Endothelial cell of umbilical vein (primary cell): ENCODE measurements around the gene ZEB1. TPM values are rescaled to one million over a fixed set of nuclear protein-coding genes. Genes with fewer than 3 reads are reported as not detected.

ENCODE experiments used
- BruUV-seq: library from RNA; stranded (reverse); fragments of 400-500 nt; replicated peaks from 2 replicates; lab custom pipeline; 2021; lab: Mats Ljungman, UMichigan
- CTCF ChIA-PET: fragments of 300-600, 350-600 bp; sonication (Branson Sonifier 250); formaldehyde crosslinking; loops from one replicate; lab custom pipeline; 2021; ENCODE audit warnings: antibody characterized with exemption, inconsistent platforms; lab: Charles Lee
- POLR2A ChIA-PET: fragments of 300-600, 350-600 bp; sonication (Branson Sonifier 250); formaldehyde crosslinking; loops from one replicate; lab custom pipeline; 2021; ENCODE audit warnings: antibody characterized with exemption, inconsistent platforms; lab: Charles Lee
- DNase-seq: peaks from one replicate; pipeline ENCODE4 v3.0.0-alpha.2; 2011; ENCODE audit warnings: low read depth, low spot score
- FAIRE-seq: peaks from 2 replicates; lab custom pipeline; 2011; peaks lifted over from hg19 to GRCh38; lab: Jason Lieb, UNC
- H2AFZ ChIP-seq: 2 replicates; pipeline ENCODE4 v1.6.0; 2012; ENCODE audit warnings: low read depth, low read length, control low read depth, inconsistent platforms
- H3K27ac ChIP-seq: 2 replicates; pipeline ENCODE4 v1.5.1; 2011; ENCODE audit warnings: low read depth, mild to moderate bottlenecking, control low read depth, low read length, moderate library complexity; ENCODE audit not compliant: insufficient read depth
- H3K27me3 ChIP-seq, 2 experiments: 2 replicates each; pipeline versions ENCODE4 v1.6.0 to v1.6.1; 2011; ENCODE audit warnings: low read length in 2 of 2, mixed read lengths in 1 of 2; ENCODE audit not compliant: control insufficient read depth in 2 of 2, insufficient read depth in 2 of 2
- H3K36me3 ChIP-seq, 2 experiments: 2 replicates in 1 of 2; 3 replicates in 1 of 2; pipeline ENCODE4 v1.5.1; 2011; ENCODE audit warnings: low read length in 2 of 2, mild to moderate bottlenecking in 1 of 2, moderate library complexity in 1 of 2; ENCODE audit not compliant: control insufficient read depth in 2 of 2, insufficient read depth in 2 of 2; ENCODE audit errors: extremely low read depth in 1 of 2
- H3K4me1 ChIP-seq: 3 replicates; pipeline ENCODE4 v1.5.1; 2011; ENCODE audit warnings: mild to moderate bottlenecking, low read length; ENCODE audit not compliant: control insufficient read depth, insufficient read depth; ENCODE audit errors: extremely low read depth
- H3K4me2 ChIP-seq: 2 replicates; pipeline ENCODE4 v1.6.1; 2011; ENCODE audit warnings: low read length, control low read depth, mixed read lengths; ENCODE audit not compliant: insufficient read depth
- H3K4me3 ChIP-seq, 3 experiments: fragments of 200-600 bp in 1 of 3; sonication (generic), shearing (Covaris generic) in 1 of 3; replicated peaks in 1 of 3; 2 replicates each; pipeline ENCODE4 v1.5.1; 2011 to 2016; ENCODE audit warnings: control low read depth in 3 of 3, low read length in 3 of 3, mild to moderate bottlenecking in 2 of 3, inconsistent platforms in 1 of 3, low read depth in 1 of 3, moderate library complexity in 1 of 3; ENCODE audit not compliant: insufficient read depth in 1 of 3
- H3K79me2 ChIP-seq: 2 replicates; pipeline ENCODE4 v1.6.0; 2012; ENCODE audit warnings: low read length, inconsistent platforms; ENCODE audit not compliant: control insufficient read depth, insufficient read depth
- H3K9ac ChIP-seq: replicated peaks from 2 replicates; pipeline ENCODE3; 2011; ENCODE audit warnings: low read length, control low read depth; ENCODE audit not compliant: insufficient read depth; ENCODE audit errors: extremely low read depth
- H3K9me1 ChIP-seq: replicated peaks from 3 replicates; pipeline ENCODE4 v1.6.0; 2011; ENCODE audit warnings: mild to moderate bottlenecking, low read length; ENCODE audit not compliant: control insufficient read depth, insufficient read depth; ENCODE audit errors: extremely low read depth
- H3K9me3 ChIP-seq: replicated peaks from 2 replicates; pipeline ENCODE4 v1.5.1; 2012; ENCODE audit warnings: low read length, inconsistent platforms; ENCODE audit not compliant: control insufficient read depth, insufficient read depth
- H4K20me1 ChIP-seq: replicated peaks from 2 replicates; pipeline ENCODE3; 2011; ENCODE audit warnings: mild to moderate bottlenecking, low read length; ENCODE audit not compliant: control insufficient read depth, insufficient read depth; ENCODE audit errors: extremely low read depth
- EZH2 ChIP-seq: IDR thresholded peaks from 2 replicates; pipeline ENCODE4 v1.6.1; 2012; ENCODE audit warnings: borderline replicate concordance, low read depth, mild to moderate bottlenecking, moderate library complexity, low read length, inconsistent platforms; ENCODE audit not compliant: severe bottlenecking
- FOS ChIP-seq: IDR thresholded peaks from 2 replicates; pipeline ENCODE4 v1.6.1; 2011; ENCODE audit warnings: mild to moderate bottlenecking, low read length, moderate library complexity, borderline replicate concordance; ENCODE audit not compliant: insufficient read depth
- GATA2 ChIP-seq: IDR thresholded peaks from 2 replicates; pipeline ENCODE4 v1.7.0; 2011; ENCODE audit warnings: low read depth, mild to moderate bottlenecking, moderate library complexity, mixed read lengths, low read length; ENCODE audit not compliant: insufficient read length, insufficient read depth
- JUN ChIP-seq: IDR thresholded peaks from 2 replicates; pipeline ENCODE4 v1.6.1; 2011; ENCODE audit warnings: borderline replicate concordance, low read depth; ENCODE audit not compliant: insufficient read length, insufficient read depth
- MYC ChIP-seq: IDR thresholded peaks from one replicate; pipeline ENCODE4 v1.6.1; 2011; ENCODE audit warnings: mild to moderate bottlenecking, low read depth, low read length
- POLR2A ChIP-seq: IDR thresholded peaks from 2 replicates; pipeline ENCODE4 v1.6.1; 2012; ENCODE audit warnings: low read depth, mild to moderate bottlenecking, control low read depth, low read length
- POLR2AphosphoS5 ChIP-seq: IDR thresholded peaks from 2 replicates; pipeline ENCODE4 v1.6.1; 2012; ENCODE audit warnings: low read depth, mild to moderate bottlenecking, control low read depth, low read length, moderate library complexity; ENCODE audit not compliant: insufficient read depth
- dilution Hi-C: fragments of 300-500 bp; cut with MboI; formaldehyde crosslinking; loops from one replicate; pipeline ENCODE4 v1.15.0; 2019; ENCODE audit warnings: low sequenced_read_pairs; ENCODE audit not compliant: extremely low pct_ligation_motif_present
- intact Hi-C: fragments of 100-400 bp; cut with micrococcal nuclease; formaldehyde crosslinking; loops from one replicate; pipeline ENCODE4 v1.10.0; 2022
- polyA plus RNA-seq, 4 experiments: library from polyadenylated mRNA; depleted of rRNA in 3 of 4; stranded (reverse) in 3 of 4; unstranded in 1 of 4; fragments of >200 nt; gene quantifications; 2 replicates each; pipeline versions ENCODE4 v1.2.1 to v1.2.3, GENCODE V29; 2011 to 2012; ENCODE audit warnings: missing spikeins in 1 of 4
- total RNA-seq: library from RNA; stranded (reverse); gene quantifications from 2 replicates; pipeline ENCODE4 v1.2.3, GENCODE V29; 2021
- TF ChIP-seq, protein P1 (sequence below): IDR thresholded peaks from 2 replicates; pipeline ENCODE4 v1.6.1; 2011; ENCODE audit not compliant: insufficient read depth, insufficient read length
- TF ChIP-seq, protein P2 (sequence below), 2 donors: IDR thresholded peaks; 1 replicate in 1 of 2; 2 replicates in 1 of 2; pipeline ENCODE4 v1.5.1; 2011; ENCODE audit warnings: low read length in 2 of 2, mild to moderate bottlenecking in 2 of 2, moderate library complexity in 2 of 2, control low read depth in 1 of 2, inconsistent platforms in 1 of 2, low read depth in 1 of 2; ENCODE audit not compliant: insufficient read depth in 1 of 2; ENCODE audit errors: extremely low read depth in 1 of 2

Gene ZEB1
- total and polyA plus RNA-seq, 2 donors (not counting 3 experiments of a cell fraction or from before 2014, with no cell fraction given) = 19.8 to 130 TPM

DNA sequence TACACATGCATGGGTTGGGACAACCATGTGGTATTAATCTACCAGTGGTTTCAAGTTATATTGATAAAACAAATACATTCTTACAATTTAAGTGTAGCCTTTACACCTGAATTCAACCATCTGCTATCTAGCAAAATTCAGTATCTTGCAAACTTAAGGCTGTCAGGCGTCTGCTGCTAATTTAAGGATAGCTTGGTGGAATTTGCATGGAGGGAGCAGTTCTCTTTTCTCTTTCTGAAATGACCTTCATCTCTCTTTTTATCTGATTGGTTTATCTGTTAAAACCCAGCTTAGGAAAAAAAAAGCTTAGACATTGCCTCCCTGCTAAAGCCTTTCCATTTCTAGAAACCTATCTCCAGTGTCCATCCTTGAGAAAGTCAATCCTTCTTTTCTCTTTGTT, 102.3 kb downstream of the ZEB1 start:
- H3K4me3 ChIP-seq = no peak overlapping the region
- CTCF ChIA-PET = interaction anchor here (0.7 kb wide), 1 partner anchor 9 kb away, joined by 3 read pairs; no protein-coding TSS in a partner anchor
- peaks cover 32% of the 10 kb centered on the region for H3K4me1 ChIP-seq
- no peak for DNase-seq
- no peak overlapping the region for H3K27ac ChIP-seq
- H3K9ac ChIP-seq = no peak overlapping the region
- H2AFZ ChIP-seq = no peak overlapping the region
- TF ChIP-seq GATA2 = no peak
- TF ChIP-seq MYC = no peak
- TF ChIP-seq, protein P1, sequence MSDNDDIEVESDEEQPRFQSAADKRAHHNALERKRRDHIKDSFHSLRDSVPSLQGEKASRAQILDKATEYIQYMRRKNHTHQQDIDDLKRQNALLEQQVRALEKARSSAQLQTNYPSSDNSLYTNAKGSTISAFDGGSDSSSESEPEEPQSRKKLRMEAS = no peak
- TF ChIP-seq, protein P2, sequence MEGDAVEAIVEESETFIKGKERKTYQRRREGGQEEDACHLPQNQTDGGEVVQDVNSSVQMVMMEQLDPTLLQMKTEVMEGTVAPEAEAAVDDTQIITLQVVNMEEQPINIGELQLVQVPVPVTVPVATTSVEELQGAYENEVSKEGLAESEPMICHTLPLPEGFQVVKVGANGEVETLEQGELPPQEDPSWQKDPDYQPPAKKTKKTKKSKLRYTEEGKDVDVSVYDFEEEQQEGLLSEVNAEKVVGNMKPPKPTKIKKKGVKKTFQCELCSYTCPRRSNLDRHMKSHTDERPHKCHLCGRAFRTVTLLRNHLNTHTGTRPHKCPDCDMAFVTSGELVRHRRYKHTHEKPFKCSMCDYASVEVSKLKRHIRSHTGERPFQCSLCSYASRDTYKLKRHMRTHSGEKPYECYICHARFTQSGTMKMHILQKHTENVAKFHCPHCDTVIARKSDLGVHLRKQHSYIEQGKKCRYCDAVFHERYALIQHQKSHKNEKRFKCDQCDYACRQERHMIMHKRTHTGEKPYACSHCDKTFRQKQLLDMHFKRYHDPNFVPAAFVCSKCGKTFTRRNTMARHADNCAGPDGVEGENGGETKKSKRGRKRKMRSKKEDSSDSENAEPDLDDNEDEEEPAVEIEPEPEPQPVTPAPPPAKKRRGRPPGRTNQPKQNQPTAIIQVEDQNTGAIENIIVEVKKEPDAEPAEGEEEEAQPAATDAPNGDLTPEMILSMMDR (IDR thresholded peaks at IDR 0.05; ENCODE audit: extremely low read depth in 1 of 2, insufficient read depth in 1 of 2, low read depth in 1 of 2, low read length in 2 of 2) = no peak
- TF ChIP-seq JUN = no peak
- TF ChIP-seq POLR2A = no peak
- no peak for TF ChIP-seq EZH2
- no peak for TF ChIP-seq FOS
- TF ChIP-seq POLR2AphosphoS5 = no peak
- no peaks in the 10 kb centered on the region for H3K27me3 ChIP-seq
- intact Hi-C loops = no loop called here
- H3K4me2 ChIP-seq = no peak overlapping the region
- FAIRE-seq = no peak
- no TSS peak for BruUV-seq
- H4K20me1 ChIP-seq = peaks cover 9% of the 10 kb centered on the region
- dilution Hi-C loops = no loop called here
- H3K79me2 ChIP-seq = peaks cover 89% of the 10 kb centered on the region
- H3K9me3 ChIP-seq = no peaks in the 10 kb centered on the region
- H3K36me3 ChIP-seq = peaks cover 0 to 3% of the 10 kb centered on the region in 2 experiments
- no peaks in the 10 kb centered on the region for H3K9me1 ChIP-seq
- POLR2A ChIA-PET = no interaction called here
